GM10266 (cell line): ENCODE results near the gene KCNH1.

Experiments used
- DNase-seq: peaks from one replicate; pipeline ENCODE4 v3.0.0; 2012; ENCODE audit errors: extremely low spot score
- CTCF ChIP-seq: IDR thresholded peaks from 2 replicates; pipeline ENCODE4 v1.5.1; 2012; ENCODE audit warnings: mild to moderate bottlenecking, low read depth; ENCODE audit not compliant: control insufficient read depth, insufficient read depth; ENCODE audit errors: missing control alignments

KCNH1 gene

DNA sequence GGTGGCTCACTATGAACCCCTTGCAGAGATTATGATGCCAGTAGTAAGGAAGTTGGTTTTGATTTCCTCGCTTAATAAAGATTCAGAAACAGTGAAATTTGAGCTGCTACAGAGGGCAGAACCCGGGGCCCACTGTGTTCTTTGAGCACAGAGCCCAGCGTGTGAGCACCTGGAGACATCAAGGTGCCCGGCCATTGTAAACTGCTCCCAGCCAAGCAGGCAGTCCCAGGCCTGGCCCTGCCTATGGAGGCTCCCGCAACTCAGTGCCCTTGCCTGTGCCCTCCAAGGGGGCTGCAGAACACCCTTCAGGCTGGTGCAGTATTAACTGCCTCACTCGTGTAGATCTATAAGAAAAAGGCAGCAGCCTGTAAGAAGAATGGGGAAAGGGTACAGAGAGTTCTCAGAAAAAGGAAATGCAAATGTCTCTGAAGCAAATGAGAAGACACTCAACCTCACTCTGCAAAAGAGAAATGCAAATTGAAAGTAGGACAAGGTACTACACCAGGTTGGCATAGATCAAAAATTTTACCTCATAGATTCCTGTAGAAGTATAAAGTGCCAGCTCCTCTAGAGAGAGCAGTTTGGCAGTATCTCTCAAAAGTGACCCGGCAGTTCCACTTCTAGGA, 481.5 kb downstream of the KCNH1 start:
- no peak for TF ChIP-seq CTCF
- no peak for DNase-seq

GRCh38 chr1:210650403-210650802, 483.5 kb downstream of the KCNH1 start:
- TF ChIP-seq CTCF = no peak
- no peak for DNase-seq

DNA sequence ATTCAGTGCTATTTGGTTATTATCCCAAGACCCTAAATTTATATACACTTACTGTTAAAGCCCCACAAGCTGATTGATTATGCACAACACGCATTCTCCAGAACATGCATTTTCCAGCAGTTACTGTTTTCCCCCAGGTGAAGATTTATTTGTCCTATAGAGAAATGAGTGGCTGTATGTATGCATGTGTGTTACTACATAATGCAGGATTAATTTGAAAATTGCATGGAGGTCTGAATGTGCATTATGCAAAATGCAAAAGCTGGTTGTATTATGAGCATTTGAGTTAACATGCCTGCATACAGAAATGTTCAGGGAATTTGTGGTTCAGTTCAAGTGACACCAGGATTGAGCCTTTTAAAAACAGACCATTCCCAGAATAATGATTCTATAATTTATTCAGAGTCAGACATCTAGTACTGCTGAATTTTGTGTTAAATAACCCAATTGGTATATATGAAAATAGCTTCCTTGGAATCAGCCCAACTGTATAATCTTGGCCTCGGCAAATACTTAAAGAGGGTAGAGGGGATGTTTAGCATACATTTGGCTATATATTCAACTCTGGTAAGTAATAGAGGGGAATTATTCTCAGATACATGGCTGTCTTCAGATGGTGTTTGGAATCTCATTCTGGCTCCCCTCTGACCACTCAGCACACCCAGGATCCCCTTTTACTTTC, 485.2 kb downstream of the KCNH1 start:
- DNase-seq = no peak
- no peak for TF ChIP-seq CTCF

GRCh38 chr1:210647406-210648333, 486.3 kb downstream of the KCNH1 start:
- no peak for DNase-seq
- no peak for TF ChIP-seq CTCF

DNA sequence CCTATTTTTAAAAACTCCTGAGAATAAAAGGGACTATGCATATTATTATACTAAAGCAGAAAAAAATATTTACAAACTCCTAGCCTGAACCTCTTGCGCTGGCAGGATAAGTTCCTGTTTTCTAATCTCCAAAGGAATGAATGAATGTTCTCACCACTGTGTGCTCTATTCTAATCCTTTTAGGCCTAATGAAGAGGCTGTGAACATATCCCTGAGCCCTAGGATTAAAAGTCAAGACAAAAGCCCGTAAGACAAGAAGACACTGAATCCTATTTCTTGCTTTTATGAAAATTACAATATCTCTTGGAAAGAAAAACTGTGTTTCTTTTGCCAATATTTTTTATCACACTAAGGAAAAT, 487.7 kb downstream of the KCNH1 start:
- no peak for TF ChIP-seq CTCF
- no peak for DNase-seq

DNA sequence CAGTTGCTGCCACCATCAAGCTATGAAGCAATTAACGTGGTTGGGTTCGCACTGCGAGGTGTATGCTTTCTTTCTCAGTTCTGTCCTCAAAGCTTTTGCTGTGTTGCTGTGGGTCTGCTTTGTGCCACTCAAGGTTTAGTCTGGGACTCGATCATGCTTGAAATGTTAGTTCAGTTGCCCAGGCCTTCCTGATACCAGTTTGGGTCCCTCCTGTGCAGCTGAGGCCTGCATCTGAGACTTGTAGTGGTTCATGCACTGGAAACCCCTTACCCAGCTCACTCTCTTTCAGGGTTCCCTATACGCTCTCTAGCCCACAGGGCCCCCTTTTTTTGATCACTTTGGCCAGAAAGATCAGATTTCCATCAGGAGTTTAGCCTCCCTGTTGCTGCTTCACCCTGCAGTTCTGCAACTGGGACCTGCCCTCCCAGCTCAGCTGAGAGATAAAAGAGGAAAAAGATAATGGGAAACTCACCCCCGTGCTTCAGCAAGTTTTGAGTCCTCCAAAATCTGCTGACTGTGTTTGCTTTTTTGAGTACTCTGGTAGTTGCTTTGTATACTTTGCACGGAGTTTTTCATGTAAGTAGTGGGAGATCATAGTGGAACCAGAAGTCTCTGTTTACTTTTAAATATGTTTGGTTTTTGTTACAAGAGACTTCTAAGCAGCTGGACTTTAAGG, 488.2 kb downstream of the KCNH1 start:
- TF ChIP-seq CTCF = no peak
- DNase-seq = no peak
